Suprapubic skin (tissue), 4 donors: ENCODE measurements around the gene STX2. TPM values are rescaled to one million over a fixed set of nuclear protein-coding genes. Genes with fewer than 3 reads are reported as not detected.

Source experiments
- DNase-seq, 2 donors: peaks; one replicate each; pipeline ENCODE4 v3.0.0-alpha.2; 2019; ENCODE audit warnings: low spot score in 2 of 2
- H3K27ac ChIP-seq: fragments of 200-600 bp; sonication (generic); one replicate; pipeline ENCODE4 v1.5.1; 2019
- H3K27me3 ChIP-seq: fragments of 200-600 bp; sonication (generic); one replicate; pipeline ENCODE4 v1.5.1; 2019
- H3K36me3 ChIP-seq: fragments of 200-600 bp; sonication (generic); one replicate; pipeline ENCODE4 v1.5.1; 2019
- H3K4me1 ChIP-seq: fragments of 200-600 bp; sonication (generic); one replicate; pipeline ENCODE4 v1.5.1; 2019
- H3K4me3 ChIP-seq: fragments of 200-600 bp; sonication (generic); one replicate; pipeline ENCODE4 v1.5.1; 2019; ENCODE audit warnings: mild to moderate bottlenecking
- H3K9me3 ChIP-seq: fragments of 200-600 bp; sonication (generic); one replicate; pipeline ENCODE4 v1.5.1; 2019
- EP300 ChIP-seq: sonication (generic); formaldehyde crosslinking; IDR thresholded peaks from one replicate; pipeline ENCODE4 v1.6.1; 2017; ENCODE audit warnings: antibody characterized with exemption
- POLR2A ChIP-seq, 2 donors: fragments of 450-650 bp; IDR thresholded peaks; one replicate each; pipeline ENCODE4 v1.6.1; 2017; ENCODE audit warnings: antibody characterized with exemption in 2 of 2, mild to moderate bottlenecking in 2 of 2, moderate library complexity in 2 of 2
- POLR2AphosphoS5 ChIP-seq, 3 donors: sonication (generic); formaldehyde crosslinking; IDR thresholded peaks; one replicate each; pipeline ENCODE4 v1.6.1; 2017; ENCODE audit warnings: antibody characterized with exemption in 3 of 3
- WGBS: methylation state at CpG from one replicate; pipeline ENCODE4 v1.1.5; 2018; 5-methylcytosine and 5-hydroxymethylcytosine counted together
- total RNA-seq, 4 donors: library from RNA; depleted of rRNA; stranded (reverse); fragments of >200 nt; gene quantifications; one replicate each; pipeline ENCODE4 v1.1.0, GENCODE V29; 2016
- TF ChIP-seq, protein P1 (sequence below), 2 donors: fragments of 200-600 bp in 1 of 2; fragments of 450-650 bp in 1 of 2; sonication (generic) in 1 of 2; IDR thresholded peaks; one replicate each; pipeline ENCODE4 v1.5.1; 2016 to 2019; ENCODE audit warnings: antibody characterized with exemption in 2 of 2, mild to moderate bottlenecking in 1 of 2, moderate library complexity in 1 of 2

Gene STX2
- total RNA-seq, 4 donors from 2014 or later: 2.9 to 7.2 (median 4.4) TPM

DNA sequence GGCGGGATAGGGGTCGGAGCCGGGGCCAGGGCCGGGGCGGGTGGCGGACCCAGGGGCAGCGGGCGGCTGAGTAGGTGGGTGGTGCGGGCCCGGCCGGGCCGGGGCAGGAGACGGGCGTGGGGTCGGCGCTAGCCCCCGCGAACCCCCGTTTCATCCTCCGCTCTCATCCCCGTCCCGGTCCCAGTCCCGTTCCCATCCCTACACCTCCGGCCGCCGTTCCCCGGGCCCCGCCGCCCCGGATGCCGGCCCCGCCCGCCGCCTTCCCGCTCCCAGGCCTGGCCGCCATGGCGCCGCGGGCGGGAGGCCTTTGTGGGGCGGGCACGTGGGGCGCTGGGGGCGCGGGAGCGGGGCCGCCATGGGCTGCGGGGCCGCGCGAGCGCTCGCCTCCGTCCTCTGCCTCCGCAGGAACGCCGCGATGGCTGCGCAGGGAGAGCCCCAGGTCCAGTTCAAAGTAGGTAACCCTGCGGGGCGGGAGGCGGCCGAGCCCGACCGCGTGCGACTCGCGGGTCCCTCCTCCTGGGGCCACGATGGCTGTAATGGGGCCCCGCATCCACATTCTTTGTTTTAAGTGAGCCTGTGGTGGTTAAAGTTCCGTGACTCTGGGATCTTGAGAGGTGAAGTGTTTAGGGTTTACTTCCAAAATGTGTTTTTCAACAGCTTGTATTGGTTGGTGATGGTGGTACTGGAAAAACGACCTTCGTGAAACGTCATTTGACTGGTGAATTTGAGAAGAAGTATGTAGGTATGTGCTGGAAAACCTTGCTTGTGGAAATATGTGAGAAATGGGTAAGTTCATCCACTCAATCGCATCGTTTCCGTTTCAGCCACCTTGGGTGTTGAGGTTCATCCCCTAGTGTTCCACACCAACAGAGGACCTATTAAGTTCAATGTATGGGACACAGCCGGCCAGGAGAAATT, 33.4 kb upstream of the STX2 start:
- TF ChIP-seq, protein P1, sequence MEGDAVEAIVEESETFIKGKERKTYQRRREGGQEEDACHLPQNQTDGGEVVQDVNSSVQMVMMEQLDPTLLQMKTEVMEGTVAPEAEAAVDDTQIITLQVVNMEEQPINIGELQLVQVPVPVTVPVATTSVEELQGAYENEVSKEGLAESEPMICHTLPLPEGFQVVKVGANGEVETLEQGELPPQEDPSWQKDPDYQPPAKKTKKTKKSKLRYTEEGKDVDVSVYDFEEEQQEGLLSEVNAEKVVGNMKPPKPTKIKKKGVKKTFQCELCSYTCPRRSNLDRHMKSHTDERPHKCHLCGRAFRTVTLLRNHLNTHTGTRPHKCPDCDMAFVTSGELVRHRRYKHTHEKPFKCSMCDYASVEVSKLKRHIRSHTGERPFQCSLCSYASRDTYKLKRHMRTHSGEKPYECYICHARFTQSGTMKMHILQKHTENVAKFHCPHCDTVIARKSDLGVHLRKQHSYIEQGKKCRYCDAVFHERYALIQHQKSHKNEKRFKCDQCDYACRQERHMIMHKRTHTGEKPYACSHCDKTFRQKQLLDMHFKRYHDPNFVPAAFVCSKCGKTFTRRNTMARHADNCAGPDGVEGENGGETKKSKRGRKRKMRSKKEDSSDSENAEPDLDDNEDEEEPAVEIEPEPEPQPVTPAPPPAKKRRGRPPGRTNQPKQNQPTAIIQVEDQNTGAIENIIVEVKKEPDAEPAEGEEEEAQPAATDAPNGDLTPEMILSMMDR (IDR thresholded peaks at IDR 0.05): no peak
- no peak for TF ChIP-seq EP300
- H3K27me3 ChIP-seq: no peaks in the 10 kb centered on the region
- no peak for DNase-seq
- H3K9me3 ChIP-seq: no peaks in the 10 kb centered on the region
- H3K4me1 ChIP-seq: peaks cover 27% of the 10 kb centered on the region
- peak overlapping the region; percentile 94 for H3K27ac ChIP-seq
- peaks cover 35% of the 10 kb centered on the region for H3K36me3 ChIP-seq
- H3K4me3 ChIP-seq: peak overlapping the region; percentile 87
- 2% methylated on average over 27 of the region's 79 CpGs for WGBS

DNA sequence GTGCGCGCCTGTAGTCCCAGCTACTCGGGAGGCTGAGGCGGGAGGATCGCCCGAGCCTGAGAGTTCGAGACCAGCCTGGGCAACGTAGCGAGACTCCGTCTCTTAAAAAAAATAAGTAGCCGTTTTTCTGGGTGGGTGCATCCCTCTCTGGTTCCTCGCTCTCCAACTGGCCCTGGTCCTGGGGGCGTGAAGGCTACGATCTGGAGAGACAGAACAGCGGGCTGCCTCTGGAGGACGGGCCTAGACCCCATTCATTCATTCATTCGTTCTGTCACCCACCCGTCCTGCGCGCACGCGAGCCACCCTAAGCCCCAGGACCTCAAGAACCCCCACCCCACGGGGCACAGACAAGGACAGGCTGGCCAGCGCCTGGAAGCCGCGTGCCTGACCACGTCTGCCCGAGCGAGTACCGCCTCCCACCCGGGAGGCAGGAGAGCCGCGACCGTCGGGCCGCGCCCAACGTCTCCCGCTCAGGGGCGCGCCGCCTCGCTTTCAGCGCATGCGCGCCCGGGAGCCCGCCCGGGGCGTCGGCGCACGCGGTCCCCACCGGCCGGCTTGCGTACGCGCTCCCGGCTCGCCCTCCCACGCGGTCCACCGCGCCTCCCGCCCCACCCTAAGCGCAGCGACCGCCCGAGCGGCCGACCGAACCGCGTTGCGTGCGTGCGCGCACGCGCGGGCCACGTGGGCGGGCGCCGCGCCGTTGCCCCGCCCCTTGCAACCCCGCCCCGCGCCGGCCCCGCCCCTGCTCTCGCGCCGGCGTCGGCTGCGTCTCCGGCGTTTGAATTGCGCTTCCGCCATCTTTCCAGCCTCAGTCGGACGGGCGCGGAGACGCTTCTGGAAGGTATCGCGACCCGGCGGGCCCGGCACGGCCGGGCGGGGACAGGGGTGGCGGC, 32.5 kb upstream of the STX2 start, which contains the start of gene RAN:
TSS of gene RAN (plus strand) at position 781 of the 893 bp plus-strand sequence. CDS start 528 bp downstream, outside the sequence.
- peak; percentile 90 to 92 for DNase-seq
- H3K27ac ChIP-seq: peak within 1 kb of the TSS; percentile 94
- H3K9me3 ChIP-seq: no peaks in the 10 kb centered on the region
- peaks cover 30% of the 10 kb centered on the region for H3K36me3 ChIP-seq
- H3K27me3 ChIP-seq: no peaks in the 10 kb centered on the region
- TF ChIP-seq EP300: no peak
- peak; percentile 21 to 49 for TF ChIP-seq POLR2A (IDR thresholded peaks at IDR 0.05)
- TF ChIP-seq, protein P1 (IDR thresholded peaks at IDR 0.05): no peak
- TF ChIP-seq POLR2AphosphoS5 (IDR thresholded peaks at IDR 0.05): no peak
- WGBS: 28% methylated on average over 12 of the region's 118 CpGs
- peaks cover 27% of the 10 kb centered on the region for H3K4me1 ChIP-seq
- peak within 1 kb of the TSS; percentile 87 for H3K4me3 ChIP-seq

DNA sequence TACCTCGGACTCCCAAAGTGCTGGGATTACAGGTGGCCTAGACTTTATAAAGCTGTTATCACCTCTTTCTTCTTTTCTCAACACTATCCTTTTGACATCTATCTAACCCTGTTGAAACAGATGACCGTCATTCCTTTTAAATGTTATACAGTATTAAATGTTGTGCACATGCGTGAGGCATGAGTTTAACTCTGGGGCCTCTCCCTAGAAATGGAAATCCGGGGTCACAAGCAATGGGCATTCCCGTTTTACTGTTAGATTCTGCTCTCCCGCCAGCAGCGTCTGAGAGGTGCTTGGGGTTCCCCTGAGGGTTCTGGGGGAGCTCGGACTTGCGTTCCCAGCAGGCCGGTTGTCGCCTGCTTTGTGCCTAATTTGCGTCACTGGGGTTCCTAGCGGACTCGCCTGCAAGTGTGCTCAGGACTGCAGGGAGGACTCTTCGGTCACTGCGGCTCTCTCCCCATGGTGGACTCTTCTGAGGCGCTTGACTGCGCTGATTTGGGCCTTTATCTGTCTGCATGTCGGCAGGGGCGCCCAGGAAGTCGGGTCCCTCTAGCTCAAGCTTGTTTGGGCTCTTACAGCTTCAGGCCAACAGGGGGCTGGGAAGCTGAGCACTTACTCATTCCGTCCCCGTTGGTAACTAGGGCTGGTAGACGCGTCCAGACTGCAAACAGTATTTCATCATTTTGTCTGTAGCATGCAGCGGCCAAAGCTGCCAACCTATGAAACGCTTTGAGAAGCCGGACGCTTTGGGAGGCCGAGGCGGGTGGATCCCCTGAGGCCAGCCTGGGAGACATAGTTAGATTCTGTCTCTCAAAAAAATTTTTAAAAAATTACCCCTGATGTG, 31.6 kb upstream of the STX2 start:
- TF ChIP-seq, protein P1 (IDR thresholded peaks at IDR 0.05): peak; percentile 41 to 63
- no peak for TF ChIP-seq EP300
- no peak for TF ChIP-seq POLR2A (IDR thresholded peaks at IDR 0.05)
- TF ChIP-seq POLR2AphosphoS5 (IDR thresholded peaks at IDR 0.05): no peak
- Histone ChIP-seq H3K9me3 (no peaks in the 10 kb centered on the region), H3K27me3 (no peaks in the 10 kb centered on the region), H3K36me3 (peaks cover 21% of the 10 kb centered on the region), H3K4me3 (peak overlapping the region; percentile 87), H3K27ac (peak overlapping the region; percentile 94), H3K4me1 (peaks cover 27% of the 10 kb centered on the region)
- DNase-seq: peak; percentile 89 to 90
- WGBS: 35% methylated on average over 31 of the region's 31 CpGs

DNA sequence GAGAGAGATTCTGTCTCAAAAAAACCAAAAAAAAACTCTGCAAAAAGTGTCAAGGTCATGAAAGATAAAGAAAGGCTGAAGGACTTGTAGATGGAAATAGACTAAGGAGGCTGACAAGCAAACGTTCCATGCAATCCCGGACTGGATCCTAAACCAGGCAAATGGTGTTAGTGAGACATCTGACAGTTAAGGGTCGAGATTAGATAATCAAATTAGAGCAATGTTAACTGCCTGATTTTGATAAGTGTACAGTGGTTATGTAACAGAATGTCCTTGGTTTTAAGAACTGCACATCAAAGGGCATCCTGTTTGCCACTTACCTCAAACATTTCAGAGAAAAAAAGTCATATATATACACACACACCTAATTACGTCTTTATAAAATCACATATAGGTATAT, 29.4 kb upstream of the STX2 start:
- Histone ChIP-seq H3K27ac (no peak overlapping the region), H3K36me3 (no peaks in the 10 kb centered on the region), H3K4me1 (peaks cover 19% of the 10 kb centered on the region), H3K9me3 (no peaks in the 10 kb centered on the region), H3K4me3 (no peak overlapping the region), H3K27me3 (no peaks in the 10 kb centered on the region)
- 81% methylated on average over 4 of the region's 4 CpGs for WGBS
- no peak for DNase-seq
- TF ChIP-seq, protein P1 (IDR thresholded peaks at IDR 0.05): no peak
